Medulla oblongata (tissue), 1 donor: ENCODE measurements around the gene RSL24D1.
"Not testable (repeated sequence)": the region's sequence is repeated elsewhere in the genome, so short reads cannot be mapped to it uniquely, and the experiment has no call there.

Experiments used
- DNase-seq: peaks from one replicate; pipeline ENCODE4 v3.0.0-alpha.2; 2015; ENCODE audit errors: extremely low spot score

The RSL24D1 gene

DNA sequence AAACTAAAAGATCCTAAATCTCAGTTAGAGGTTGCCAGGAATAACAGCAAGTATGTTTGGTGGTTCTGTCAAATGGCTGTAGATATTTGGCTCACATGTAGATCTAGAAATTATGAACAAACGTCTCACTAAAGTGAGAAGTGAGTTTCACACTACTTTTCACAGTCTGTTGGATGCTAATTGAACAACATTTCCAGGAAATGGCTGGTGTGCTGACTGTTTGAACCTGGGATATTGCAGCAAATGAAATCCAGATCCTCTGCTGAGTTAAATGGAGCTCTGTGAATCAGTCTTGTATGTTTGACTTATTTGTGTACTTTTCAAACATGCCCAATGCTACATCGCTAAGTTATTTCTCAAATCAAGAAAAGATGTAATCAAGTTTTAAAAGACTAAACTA is 21.3 kb upstream of the RSL24D1 start:
- DNase-seq = peak; percentile 9

- DNase-seq = no peak
Observed at GRCh38 chr15:55204464-55204863, 7.7 kb upstream of the RSL24D1 start.

GRCh38 chr15:55202206-55202605 is 5.5 kb upstream of the RSL24D1 start:
- DNase-seq = no peak

DNA sequence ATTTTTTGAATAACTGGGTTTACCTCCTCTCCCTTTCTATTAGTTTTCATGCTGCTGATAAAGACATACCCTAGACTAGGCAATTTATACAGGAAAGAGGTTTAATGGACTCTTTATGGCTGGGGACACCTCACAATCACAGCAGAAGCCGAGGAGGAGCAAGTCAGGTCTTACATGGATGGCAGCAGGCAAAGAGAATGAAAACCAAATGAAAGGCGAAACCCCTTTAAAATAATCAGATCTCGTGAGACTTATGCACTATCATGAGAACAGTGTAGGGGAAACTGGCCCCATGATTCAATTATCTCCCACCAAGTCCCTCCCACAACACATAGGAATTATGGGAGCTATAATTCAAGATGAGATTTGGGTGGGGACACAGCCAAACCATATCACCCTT is 2.0 kb upstream of the RSL24D1 start:
- DNase-seq = no peak

DNA sequence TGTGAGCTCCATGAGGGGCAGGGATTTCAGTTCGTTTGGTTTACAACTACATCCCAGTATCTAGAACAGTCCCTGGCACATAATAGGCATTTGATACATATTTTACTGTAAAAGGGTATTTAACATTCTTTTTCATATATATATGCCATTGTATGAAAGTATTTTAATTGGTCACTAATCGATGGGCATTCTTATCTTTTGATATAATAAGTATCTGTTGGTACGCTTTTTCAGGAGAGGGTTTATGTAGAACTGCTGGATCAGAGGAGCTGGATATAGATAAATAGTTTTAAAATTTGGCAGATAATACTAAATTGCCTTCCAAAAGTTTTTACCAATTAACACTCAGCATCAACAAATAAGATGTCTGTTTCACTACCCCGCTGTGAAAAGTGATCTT is 978 bp upstream of the RSL24D1 start:
- DNase-seq = no peak

DNA sequence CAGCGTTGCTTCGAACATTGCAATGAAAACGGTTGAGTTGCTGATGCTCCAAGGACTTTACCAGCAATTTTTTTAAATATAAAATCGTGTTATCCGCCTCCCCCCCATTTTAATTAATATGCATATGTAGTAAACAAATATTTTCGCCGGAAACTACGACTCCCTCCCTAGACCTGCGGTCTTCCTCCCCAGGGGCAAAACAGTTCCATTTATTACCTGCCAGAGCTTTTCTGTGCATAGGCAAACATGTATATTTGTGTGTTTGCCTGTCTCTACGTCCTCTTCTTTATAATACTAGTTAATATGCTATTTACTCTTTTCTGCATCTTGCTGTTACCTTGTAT is 593 bp upstream of the RSL24D1 start:
- DNase-seq = no peak

GRCh38 chr15:55195996-55196395 is 745 bp downstream of the RSL24D1 start:
- DNase-seq = peak; percentile 10

- no peak for DNase-seq
Observed at GRCh38 chr15:55194256-55194655, 2.5 kb downstream of the RSL24D1 start.

GRCh38 chr15:55186331-55186730 is 10.4 kb downstream of the RSL24D1 start:
- no peak for DNase-seq

DNA sequence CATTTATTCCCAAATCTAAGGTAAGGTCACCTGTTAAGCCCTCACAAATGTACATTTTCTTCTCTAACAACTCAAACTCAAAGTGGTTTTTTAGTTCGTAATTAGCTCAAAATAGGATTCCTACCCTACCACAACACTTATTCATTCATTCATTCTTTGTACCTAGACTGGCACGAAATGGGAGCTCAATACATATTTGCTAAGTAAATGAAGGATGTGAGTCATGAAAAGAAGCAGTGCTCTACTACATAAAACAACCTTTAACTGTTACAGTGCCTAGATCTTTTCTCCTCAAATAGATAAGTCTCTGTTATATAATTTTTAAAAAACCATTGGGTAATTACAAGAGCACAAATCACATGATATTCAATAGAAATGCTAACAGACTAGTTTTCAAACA is 13.1 kb downstream of the RSL24D1 start:
- DNase-seq = no peak

GRCh38 chr15:55179141-55179540 is 17.6 kb downstream of the RSL24D1 start:
- no peak for DNase-seq

- DNase-seq = no peak
Observed at GRCh38 chr15:55170361-55170760, 26.4 kb downstream of the RSL24D1 start.

- DNase-seq = peak; percentile 51
Observed at GRCh38 chr15:55168350-55168974, 28.3 kb downstream of the RSL24D1 start.

DNA sequence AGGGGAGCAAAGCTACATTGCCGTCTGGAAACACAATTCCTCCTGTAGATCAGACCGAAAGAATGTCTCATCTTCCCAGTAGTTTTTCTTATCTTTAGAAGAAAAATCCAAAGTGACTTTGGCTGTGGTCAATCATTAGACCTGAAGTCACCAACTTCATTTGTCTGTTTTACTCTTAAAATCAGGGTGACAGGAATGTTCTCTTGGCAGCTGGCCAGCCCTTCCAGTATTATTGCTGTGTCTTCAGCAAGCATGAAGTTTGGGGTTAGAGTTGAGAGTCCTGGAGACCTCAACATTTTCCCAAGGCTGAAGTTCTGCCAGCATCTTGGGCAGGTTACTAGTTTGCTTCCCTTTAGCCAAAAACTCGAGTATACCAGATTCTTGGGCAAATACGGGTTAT is 32.5 kb downstream of the RSL24D1 start:
- no peak for DNase-seq

DNA sequence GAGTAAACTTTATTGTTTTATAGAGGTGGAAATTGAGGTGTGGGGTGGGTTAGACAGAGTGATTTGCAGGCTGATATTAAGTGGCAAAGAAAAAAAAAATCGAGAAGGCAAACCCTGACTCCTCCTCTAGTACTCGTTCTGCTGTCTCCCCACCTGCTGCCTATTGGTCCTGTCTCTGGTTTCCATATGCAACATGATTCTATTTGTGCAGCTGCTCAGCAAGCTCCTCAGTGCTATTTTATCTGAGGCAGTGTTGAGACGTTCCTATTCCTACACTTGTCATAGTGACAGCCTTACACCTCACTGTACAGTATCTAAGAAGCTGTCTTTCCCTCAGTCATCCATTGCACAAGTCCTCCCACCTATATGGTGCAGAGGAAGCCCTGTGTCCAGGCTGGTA is 45.1 kb downstream of the RSL24D1 start:
- no peak for DNase-seq

DNA sequence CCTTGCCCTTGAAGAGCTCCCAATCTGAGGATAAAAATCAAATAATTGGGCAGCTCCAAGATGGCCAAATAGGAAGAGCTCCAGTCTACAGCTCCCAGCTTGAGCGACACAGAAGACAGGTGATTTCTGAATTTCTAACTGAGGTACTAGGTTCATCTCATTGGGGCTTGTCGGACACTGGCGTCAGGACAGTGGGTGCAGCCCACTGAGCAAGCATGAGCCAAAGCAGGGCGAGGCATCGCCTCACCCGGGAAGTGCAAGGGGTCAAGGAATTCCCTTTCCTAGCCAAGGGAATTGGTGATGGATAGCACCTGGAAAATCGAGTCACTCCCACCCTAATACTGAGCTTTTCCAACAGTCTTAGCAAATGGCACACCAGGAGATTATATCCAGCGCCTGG is 53.6 kb downstream of the RSL24D1 start:
- DNase-seq = not testable (repeated sequence)

GRCh38 chr15:55133972-55134371 is 62.8 kb downstream of the RSL24D1 start:
- DNase-seq = no peak

GRCh38 chr15:55132672-55133071 is 64.1 kb downstream of the RSL24D1 start:
- DNase-seq = no peak
